ENCODE measurements around the gene MAML2.

DNA sequence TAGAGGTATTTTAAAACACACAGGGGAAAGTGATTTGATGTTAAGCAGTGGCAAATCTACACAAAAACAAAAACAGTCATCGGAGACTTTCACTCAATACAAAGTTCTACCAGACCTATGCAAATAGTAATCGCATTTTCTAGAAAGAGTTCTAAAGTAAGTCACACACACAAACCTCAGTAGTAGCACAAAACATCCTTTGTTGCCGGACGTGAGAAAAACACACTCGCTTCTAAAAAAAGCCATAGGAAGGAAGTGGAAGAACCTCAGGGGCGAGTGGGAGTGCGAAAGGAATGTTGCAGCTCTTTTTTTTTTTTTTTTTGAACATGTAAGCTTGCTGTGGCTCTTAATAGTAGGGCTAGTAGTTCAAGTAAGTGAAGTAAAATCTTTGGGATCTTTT lies 88.9 kb downstream of the MAML2 start:
- TF ChIP-seq SIN3A (IDR thresholded peaks at IDR 0.05; ENCODE audit: borderline replicate concordance, low read depth, low read length) (no peak), RAD21 (IDR thresholded peaks at IDR 0.05; ENCODE audit: low read length) (no peak), NRF1 (IDR thresholded peaks at IDR 0.05; ENCODE audit: low read depth, low read length) (no peak), RFX5 (IDR thresholded peaks at IDR 0.05; ENCODE audit: low read length) (no peak), POLR2AphosphoS5 (IDR thresholded peaks at IDR 0.05; ENCODE audit: low read depth, low read length) (no peak), EP300 (IDR thresholded peaks at IDR 0.05; ENCODE audit: borderline replicate concordance in 1 of 2, low read depth in 1 of 2, low read length in 1 of 2) (no peak), JUND (IDR thresholded peaks at IDR 0.05) (no peak), SMC3 (IDR thresholded peaks at IDR 0.05; ENCODE audit: low read depth, low read length) (no peak), MEF2A (IDR thresholded peaks at IDR 0.05; ENCODE audit: borderline replicate concordance, low read depth) (no peak), ELF1 (IDR thresholded peaks at IDR 0.05) (no peak)
- TF ChIP-seq, protein P1, sequence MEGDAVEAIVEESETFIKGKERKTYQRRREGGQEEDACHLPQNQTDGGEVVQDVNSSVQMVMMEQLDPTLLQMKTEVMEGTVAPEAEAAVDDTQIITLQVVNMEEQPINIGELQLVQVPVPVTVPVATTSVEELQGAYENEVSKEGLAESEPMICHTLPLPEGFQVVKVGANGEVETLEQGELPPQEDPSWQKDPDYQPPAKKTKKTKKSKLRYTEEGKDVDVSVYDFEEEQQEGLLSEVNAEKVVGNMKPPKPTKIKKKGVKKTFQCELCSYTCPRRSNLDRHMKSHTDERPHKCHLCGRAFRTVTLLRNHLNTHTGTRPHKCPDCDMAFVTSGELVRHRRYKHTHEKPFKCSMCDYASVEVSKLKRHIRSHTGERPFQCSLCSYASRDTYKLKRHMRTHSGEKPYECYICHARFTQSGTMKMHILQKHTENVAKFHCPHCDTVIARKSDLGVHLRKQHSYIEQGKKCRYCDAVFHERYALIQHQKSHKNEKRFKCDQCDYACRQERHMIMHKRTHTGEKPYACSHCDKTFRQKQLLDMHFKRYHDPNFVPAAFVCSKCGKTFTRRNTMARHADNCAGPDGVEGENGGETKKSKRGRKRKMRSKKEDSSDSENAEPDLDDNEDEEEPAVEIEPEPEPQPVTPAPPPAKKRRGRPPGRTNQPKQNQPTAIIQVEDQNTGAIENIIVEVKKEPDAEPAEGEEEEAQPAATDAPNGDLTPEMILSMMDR (IDR thresholded peaks at IDR 0.05), result no peak
- TF ChIP-seq, protein P2, sequence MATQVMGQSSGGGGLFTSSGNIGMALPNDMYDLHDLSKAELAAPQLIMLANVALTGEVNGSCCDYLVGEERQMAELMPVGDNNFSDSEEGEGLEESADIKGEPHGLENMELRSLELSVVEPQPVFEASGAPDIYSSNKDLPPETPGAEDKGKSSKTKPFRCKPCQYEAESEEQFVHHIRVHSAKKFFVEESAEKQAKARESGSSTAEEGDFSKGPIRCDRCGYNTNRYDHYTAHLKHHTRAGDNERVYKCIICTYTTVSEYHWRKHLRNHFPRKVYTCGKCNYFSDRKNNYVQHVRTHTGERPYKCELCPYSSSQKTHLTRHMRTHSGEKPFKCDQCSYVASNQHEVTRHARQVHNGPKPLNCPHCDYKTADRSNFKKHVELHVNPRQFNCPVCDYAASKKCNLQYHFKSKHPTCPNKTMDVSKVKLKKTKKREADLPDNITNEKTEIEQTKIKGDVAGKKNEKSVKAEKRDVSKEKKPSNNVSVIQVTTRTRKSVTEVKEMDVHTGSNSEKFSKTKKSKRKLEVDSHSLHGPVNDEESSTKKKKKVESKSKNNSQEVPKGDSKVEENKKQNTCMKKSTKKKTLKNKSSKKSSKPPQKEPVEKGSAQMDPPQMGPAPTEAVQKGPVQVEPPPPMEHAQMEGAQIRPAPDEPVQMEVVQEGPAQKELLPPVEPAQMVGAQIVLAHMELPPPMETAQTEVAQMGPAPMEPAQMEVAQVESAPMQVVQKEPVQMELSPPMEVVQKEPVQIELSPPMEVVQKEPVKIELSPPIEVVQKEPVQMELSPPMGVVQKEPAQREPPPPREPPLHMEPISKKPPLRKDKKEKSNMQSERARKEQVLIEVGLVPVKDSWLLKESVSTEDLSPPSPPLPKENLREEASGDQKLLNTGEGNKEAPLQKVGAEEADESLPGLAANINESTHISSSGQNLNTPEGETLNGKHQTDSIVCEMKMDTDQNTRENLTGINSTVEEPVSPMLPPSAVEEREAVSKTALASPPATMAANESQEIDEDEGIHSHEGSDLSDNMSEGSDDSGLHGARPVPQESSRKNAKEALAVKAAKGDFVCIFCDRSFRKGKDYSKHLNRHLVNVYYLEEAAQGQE (IDR thresholded peaks at IDR 0.05; ENCODE audit: low read depth, low read length), result no peak

Measured in SK-N-SH (cell line).